GM15510 (cell line): ENCODE data around the gene ABHD12.

Experiments used
- POLR2A ChIP-seq: IDR thresholded peaks from 3 replicates; pipeline ENCODE4 v1.6.1; 2011; ENCODE audit warnings: borderline replicate concordance; ENCODE audit not compliant: insufficient read length; ENCODE audit errors: extremely low read depth

ABHD12 gene

DNA sequence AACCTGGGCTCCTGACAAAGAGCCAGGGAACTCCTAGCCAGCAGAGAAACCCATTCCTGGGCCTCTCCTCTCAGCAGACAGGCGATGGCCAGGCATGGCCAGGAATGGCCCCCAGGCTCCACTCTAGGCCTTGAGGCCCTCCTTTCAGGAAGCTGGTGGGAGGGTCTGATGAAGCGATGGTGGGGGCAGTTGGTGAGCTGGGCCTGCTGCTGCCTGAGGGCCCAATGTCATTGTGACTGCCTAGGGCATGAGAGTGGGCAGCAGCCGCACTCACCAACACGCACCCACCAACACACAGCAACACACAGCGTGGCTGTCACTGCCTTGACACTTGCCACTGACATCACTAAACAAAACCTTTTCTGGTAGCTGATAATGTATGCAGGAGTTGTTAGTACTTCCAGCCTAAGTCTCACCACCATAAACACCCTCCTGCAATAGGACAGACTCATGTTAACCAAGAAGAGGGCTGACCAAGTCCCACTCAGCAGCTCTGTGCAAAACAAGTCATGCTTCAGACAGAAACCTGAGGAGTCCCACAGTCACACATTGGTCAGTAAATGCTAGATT is 69.3 kb downstream of the ABHD12 start:
- no peak for TF ChIP-seq POLR2A

DNA sequence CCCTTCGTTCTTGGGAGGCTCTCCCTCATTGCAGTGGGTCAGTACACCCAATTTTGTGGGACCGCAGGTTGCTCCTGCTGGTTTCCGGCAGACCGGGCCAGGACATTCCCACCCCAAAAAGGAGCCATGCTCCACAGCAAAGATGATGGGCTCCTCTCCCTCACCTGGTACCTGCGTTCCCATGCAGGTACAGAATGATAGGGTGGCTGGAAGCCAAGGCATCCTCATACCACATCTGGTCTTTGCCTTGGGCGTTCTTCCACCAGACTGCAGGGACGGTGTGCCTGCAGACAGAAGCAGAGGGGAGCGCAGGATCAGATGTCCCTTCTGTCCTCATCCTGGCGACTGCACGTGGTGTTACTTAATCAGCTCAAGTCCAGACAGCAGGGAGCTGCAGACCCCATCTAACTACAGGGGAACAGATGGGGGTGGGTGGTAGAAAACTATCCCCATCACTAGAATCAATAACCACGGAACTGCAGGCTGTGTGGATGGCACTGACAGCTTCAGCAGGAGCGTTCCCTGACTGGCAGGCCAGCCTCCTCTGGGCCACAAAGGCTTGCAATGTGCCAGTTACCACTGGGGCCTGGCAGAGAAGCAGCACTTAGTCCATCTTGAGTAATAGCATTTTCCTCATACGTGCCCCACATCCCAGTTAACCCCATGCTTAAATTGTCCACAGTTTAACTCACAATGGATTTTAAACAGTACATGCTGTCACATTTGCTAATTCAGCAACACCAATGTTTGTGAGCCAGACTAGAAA is 70.4 kb downstream of the ABHD12 start:
- TF ChIP-seq POLR2A = no peak

DNA sequence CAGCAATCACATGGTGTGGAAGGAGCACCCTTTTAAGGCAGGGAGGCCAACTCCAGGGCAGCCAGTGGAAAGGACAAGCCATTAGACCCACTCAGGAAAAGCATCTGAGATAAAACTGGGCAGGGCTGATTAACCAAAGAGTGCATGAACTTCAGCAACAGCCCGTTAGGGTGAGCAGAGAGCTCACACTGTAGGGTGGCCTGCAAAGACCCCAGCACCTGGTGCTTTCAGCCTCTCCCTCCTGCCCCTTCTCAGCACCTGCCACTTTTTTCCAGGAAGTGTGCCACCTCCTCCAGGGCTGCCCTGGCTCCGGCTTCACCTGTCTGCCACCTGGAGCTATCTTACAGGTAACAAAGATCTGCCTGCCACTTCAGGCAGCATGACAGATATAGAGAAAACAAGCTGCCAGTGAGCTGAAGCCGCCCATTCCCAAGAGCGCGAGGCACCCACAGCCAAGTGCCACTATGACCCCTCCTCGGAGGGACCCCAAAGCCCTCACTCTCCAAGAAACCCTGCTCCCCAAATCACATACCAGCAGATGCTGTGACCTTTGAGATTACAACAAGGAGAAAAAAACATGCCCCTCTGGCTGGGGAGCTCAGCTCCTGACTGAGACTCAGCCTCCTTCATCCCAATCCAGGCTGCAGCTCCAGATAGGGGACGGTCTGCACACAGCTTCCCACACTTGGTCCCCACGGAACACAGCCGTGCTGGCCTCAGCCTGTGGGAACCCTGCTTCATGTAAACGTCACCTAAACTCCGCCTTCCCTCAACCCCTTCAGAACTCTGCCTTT is 71.2 kb downstream of the ABHD12 start:
- TF ChIP-seq POLR2A = no peak

GRCh38 chr20:25318471-25319240 is 72.0 kb downstream of the ABHD12 start:
- TF ChIP-seq POLR2A = no peak

DNA sequence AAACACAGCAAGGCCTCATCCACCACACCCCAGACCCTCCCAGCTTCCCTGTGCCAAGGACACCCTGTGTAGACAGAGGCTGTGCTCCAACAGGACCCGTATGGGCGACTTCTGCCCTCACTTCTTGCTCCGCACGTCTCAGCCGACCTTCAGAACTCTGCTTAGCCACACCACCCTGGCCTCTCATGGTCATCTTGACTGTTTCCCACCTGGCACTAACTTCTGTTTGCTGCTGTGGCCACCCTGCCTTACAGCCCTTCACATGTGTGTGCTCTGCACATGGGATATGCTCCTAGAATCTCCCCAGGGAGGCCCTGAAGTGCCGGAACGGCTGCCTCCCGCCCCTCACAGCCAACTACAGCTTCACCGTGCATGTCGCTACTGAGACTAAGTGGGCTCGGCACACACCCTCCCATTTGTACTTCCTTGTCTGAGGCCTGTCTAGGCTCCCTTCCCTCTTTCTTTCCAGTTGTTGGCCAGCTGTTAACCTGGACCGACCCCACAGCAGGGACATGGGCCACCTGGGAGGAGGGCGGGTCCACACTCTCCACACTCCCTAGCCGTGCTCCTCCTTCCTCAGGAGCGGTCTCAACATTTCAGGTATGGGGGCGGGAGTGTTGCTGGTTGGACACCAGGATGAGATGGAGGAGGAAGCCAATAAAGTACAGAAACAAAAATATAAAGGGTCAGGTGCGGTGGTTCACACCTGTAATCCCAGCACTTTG is 73.1 kb downstream of the ABHD12 start:
- TF ChIP-seq POLR2A = no peak

- no peak for TF ChIP-seq POLR2A
Observed at GRCh38 chr20:25316506-25317190, 74.0 kb downstream of the ABHD12 start.

DNA sequence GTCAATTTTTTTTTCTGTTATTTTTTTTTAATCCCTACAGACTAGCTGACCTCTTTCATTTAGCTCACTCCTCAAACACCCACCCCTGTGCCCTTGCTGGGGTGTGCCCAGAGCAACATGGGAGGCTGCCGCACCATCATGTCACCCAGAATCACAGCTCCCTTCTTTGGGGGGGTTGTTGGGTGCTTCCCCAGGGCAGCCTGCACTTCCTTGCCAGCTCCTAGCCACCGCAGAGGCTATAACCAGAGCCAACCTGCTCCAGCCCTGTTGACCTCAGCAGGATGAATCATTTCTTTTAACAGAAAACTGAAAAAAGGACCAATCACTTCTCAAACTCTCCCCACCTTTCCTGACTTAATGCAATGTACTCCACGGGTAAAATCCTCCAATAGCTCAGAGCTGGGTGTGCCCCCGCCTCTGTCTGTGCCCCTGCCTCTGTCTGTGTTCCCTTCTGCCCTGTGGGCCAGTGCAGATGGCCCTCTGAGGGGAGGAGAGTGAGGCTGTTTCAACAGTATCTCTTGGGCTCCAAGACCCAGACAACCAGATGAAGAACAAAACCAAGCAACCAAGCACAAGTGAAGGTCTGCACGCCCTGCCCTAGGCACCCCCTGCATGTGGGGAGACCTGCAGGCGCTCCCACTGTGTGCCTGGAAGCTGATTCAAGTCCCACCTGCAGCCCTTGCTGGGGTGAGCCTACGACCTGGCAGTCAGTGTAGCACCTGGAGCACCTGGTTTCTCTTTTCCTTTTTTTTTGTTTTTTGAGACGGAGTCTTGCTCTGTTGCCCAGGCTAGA is 75.0 kb downstream of the ABHD12 start:
- no peak for TF ChIP-seq POLR2A

- TF ChIP-seq POLR2A = no peak
Observed at GRCh38 chr20:25314497-25315417, 75.9 kb downstream of the ABHD12 start.

GRCh38 chr20:25313593-25313992 is 77.0 kb downstream of the ABHD12 start:
- TF ChIP-seq POLR2A = no peak

DNA sequence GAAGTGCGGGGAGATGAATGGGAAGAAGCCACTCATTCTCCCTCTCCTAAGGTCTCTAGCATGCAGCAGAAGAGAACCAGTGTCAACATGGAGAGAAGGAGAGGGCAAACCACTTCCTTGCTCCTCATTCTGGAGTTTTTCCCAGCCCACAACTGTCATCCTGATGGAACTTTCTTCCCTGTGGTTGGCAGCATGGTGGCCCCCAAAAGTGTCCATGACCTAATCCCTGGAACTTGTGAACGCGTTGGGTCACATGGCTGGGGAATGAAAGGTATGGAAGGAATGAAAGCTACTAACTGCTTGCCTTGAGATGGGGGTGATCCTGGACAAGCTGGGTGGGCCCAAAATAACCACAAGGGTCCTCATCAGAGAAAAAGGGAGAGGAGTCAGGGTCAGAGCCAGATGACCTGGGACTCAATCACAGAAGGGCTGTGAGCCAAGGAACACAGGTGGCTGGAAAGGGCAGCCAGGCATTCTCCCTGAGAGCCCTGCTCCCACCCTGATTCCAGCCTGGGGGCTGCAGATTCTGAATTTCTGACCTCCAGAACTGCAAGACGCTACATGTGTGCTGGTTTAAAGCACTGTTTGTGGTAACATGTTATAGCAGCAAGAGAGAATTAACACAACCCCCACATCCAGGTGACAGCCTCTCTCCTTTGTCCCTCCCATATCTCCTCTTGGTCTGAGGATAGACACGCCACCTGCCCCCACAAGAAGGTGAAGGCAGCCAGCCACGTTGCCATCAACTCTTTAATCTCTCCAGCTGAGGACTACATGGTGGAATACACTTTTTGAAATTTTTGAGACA is 79.5 kb downstream of the ABHD12 start:
- TF ChIP-seq POLR2A = no peak

- no peak for TF ChIP-seq POLR2A
Observed at GRCh38 chr20:25310268-25310920, 80.2 kb downstream of the ABHD12 start.
